ENCODE measurements around the gene SCYL1.

SCYL1 gene

GRCh38 chr11:65572356-65573051, 47.6 kb downstream of the SCYL1 start, which contains the start of gene FAM89B:
Gene FAM89B (plus strand): TSS chr11:65572538. CDS start chr11:65572670, 132 bp downstream.
- no peaks in the 10 kb centered on the region for H3K27me3 ChIP-seq
- H3K4me1 ChIP-seq = no peaks in the 10 kb centered on the region
- peaks cover 4% of the 10 kb centered on the region; the same call in 1 of the 2 replicates for H3K36me3 ChIP-seq
- H3K9me3 ChIP-seq = no peaks in the 10 kb centered on the region
- peak; percentile 84 for DNase-seq
- TF ChIP-seq CTCF (IDR thresholded peaks at IDR 0.05; ENCODE audit: low read depth, low read length) = no peak
- H3K4me3 ChIP-seq (ENCODE audit: low read depth, low read length) = peak within 1 kb of the TSS; percentile 80

GRCh38 chr11:65573391-65574079, 48.7 kb downstream of the SCYL1 start:
- Histone ChIP-seq H3K36me3 (peaks cover 4% of the 10 kb centered on the region; the same call in 1 of the 2 replicates), H3K9me3 (no peaks in the 10 kb centered on the region), H3K4me1 (no peaks in the 10 kb centered on the region), H3K27me3 (no peaks in the 10 kb centered on the region), H3K4me3 (ENCODE audit: low read depth, low read length) (peak overlapping the region; percentile 50; the same call in 1 of the 2 replicates)
- no peak for TF ChIP-seq CTCF (IDR thresholded peaks at IDR 0.05; ENCODE audit: low read depth, low read length)
- no peak for DNase-seq

GRCh38 chr11:65574109-65574810, 49.4 kb downstream of the SCYL1 start:
- H3K9me3 ChIP-seq = no peaks in the 10 kb centered on the region
- H3K4me1 ChIP-seq = no peaks in the 10 kb centered on the region
- peak overlapping the region; percentile 20; the same call in 1 of the 2 replicates for H3K4me3 ChIP-seq (ENCODE audit: low read depth, low read length)
- H3K27me3 ChIP-seq = no peaks in the 10 kb centered on the region
- peak; percentile 33 for TF ChIP-seq CTCF (IDR thresholded peaks at IDR 0.05; ENCODE audit: low read depth, low read length)
- H3K36me3 ChIP-seq = peaks cover 4% of the 10 kb centered on the region; the same call in 1 of the 2 replicates
- DNase-seq = peak; percentile 83

- H3K4me1 ChIP-seq = no peaks in the 10 kb centered on the region
- H3K4me3 ChIP-seq (ENCODE audit: low read depth, low read length) = no peak overlapping the region
- H3K9me3 ChIP-seq = no peaks in the 10 kb centered on the region
- peaks cover 4% of the 10 kb centered on the region; the same call in 1 of the 2 replicates for H3K36me3 ChIP-seq
- no peak for DNase-seq
- no peaks in the 10 kb centered on the region for H3K27me3 ChIP-seq
- TF ChIP-seq CTCF (IDR thresholded peaks at IDR 0.05; ENCODE audit: low read depth, low read length) = no peak
Measured at GRCh38 chr11:65574811-65575567, 50.1 kb downstream of the SCYL1 start.

- Histone ChIP-seq H3K4me1 (no peaks in the 10 kb centered on the region), H3K4me3 (ENCODE audit: low read depth, low read length) (no peak within 1 kb of the TSS), H3K9me3 (no peaks in the 10 kb centered on the region), H3K27me3 (no peaks in the 10 kb centered on the region), H3K36me3 (peaks cover 4% of the 10 kb centered on the region; the same call in 1 of the 2 replicates)
- peak; percentile 32 for DNase-seq
- no peak for TF ChIP-seq CTCF (IDR thresholded peaks at IDR 0.05; ENCODE audit: low read depth, low read length)
Measured at GRCh38 chr11:65575568-65576231, 50.8 kb downstream of the SCYL1 start, which contains the start of gene EHBP1L1. Gene EHBP1L1 (plus strand): TSS chr11:65576053. CDS start chr11:65576303, 250 bp downstream.

Data from BE2C (cell line).